Keratinocyte (primary cell): ENCODE data around the gene MEGF10. TPM values are rescaled to one million over a fixed set of nuclear protein-coding genes. Genes with fewer than 3 reads are reported as not detected.

Experiments
- DNase-seq: peaks from one replicate; pipeline ENCODE4 v3.0.0-alpha.2; 2011; ENCODE audit warnings: low read depth, missing footprints, low spot score
- FAIRE-seq: peaks from 2 replicates; lab custom pipeline; 2011; peaks lifted over from hg19 to GRCh38; lab: Jason Lieb, UNC
- H2AFZ ChIP-seq: 2 replicates; pipeline ENCODE4 v1.6.0; 2012; ENCODE audit warnings: low read length, control low read depth, inconsistent platforms; ENCODE audit not compliant: control insufficient read depth
- H3K27ac ChIP-seq: 2 replicates; pipeline ENCODE4 v1.5.1; 2011; ENCODE audit warnings: low read length; ENCODE audit not compliant: control insufficient read depth, insufficient read depth
- H3K27me3 ChIP-seq: 3 replicates; pipeline ENCODE4 v1.6.0; 2011; ENCODE audit warnings: low read length; ENCODE audit not compliant: control insufficient read depth, insufficient read depth; ENCODE audit errors: extremely low read depth
- H3K36me3 ChIP-seq, 2 experiments: 2 replicates in 1 of 2; 3 replicates in 1 of 2; pipeline ENCODE4 v1.5.1; 2011; ENCODE audit warnings: low read length in 2 of 2, mild to moderate bottlenecking in 1 of 2; ENCODE audit not compliant: control insufficient read depth in 2 of 2, insufficient read depth in 2 of 2; ENCODE audit errors: extremely low read depth in 1 of 2
- H3K4me1 ChIP-seq: 3 replicates; pipeline ENCODE4 v1.5.1; 2011; ENCODE audit warnings: low read length; ENCODE audit not compliant: control insufficient read depth, insufficient read depth; ENCODE audit errors: extremely low read depth
- H3K4me2 ChIP-seq: 3 replicates; pipeline ENCODE4 v1.6.0; 2011; ENCODE audit warnings: low read depth, low read length; ENCODE audit not compliant: control insufficient read depth, insufficient read depth; ENCODE audit errors: extremely low read depth
- H3K4me3 ChIP-seq, 3 experiments: fragments of 200-600 bp in 1 of 3; sonication (generic) in 1 of 3; 2 replicates in 2 of 3; 3 replicates in 1 of 3; pipeline ENCODE4 v1.5.1; 2011 to 2016; ENCODE audit warnings: low read length in 3 of 3, mild to moderate bottlenecking in 3 of 3, control low read depth in 2 of 3, inconsistent platforms in 1 of 3, low read depth in 1 of 3, mixed read lengths in 1 of 3, mixed run types in 1 of 3, moderate library complexity in 1 of 3; ENCODE audit not compliant: control insufficient read depth in 2 of 3, insufficient read depth in 2 of 3; ENCODE audit errors: extremely low read depth in 1 of 3
- H3K79me2 ChIP-seq: 2 replicates; pipeline ENCODE4 v1.6.0; 2012; ENCODE audit warnings: low read length; ENCODE audit not compliant: control insufficient read depth, insufficient read depth
- H3K9ac ChIP-seq: 3 replicates; pipeline ENCODE4 v1.6.0; 2011; ENCODE audit warnings: low read length; ENCODE audit not compliant: control insufficient read depth, insufficient read depth; ENCODE audit errors: extremely low read depth
- H3K9me1 ChIP-seq: 3 replicates; pipeline ENCODE4 v1.6.0; 2011; ENCODE audit warnings: low read length; ENCODE audit not compliant: control insufficient read depth, insufficient read depth; ENCODE audit errors: extremely low read depth
- H3K9me3 ChIP-seq: 2 replicates; pipeline ENCODE4 v1.5.1; 2012; ENCODE audit warnings: low read depth, low read length; ENCODE audit not compliant: control insufficient read depth
- H4K20me1 ChIP-seq: 3 replicates; pipeline ENCODE4 v1.6.0; 2011; ENCODE audit warnings: low read length; ENCODE audit not compliant: control insufficient read depth, insufficient read depth; ENCODE audit errors: extremely low read depth
- CTCF ChIP-seq, 3 experiments: IDR thresholded peaks in 1 of 3; conservative IDR thresholded peaks in 1 of 3; optimal IDR thresholded peaks in 1 of 3; 2 replicates in 2 of 3; 3 replicates in 1 of 3; pipeline versions ENCODE3 to v1.5.1; 2011; ENCODE audit warnings: low read length in 3 of 3, mild to moderate bottlenecking in 3 of 3, moderate library complexity in 2 of 3, control low read depth in 1 of 3, inconsistent platforms in 1 of 3; ENCODE audit not compliant: insufficient read depth in 2 of 3; ENCODE audit errors: extremely low read depth in 1 of 3
- EZH2 ChIP-seq: IDR thresholded peaks from one replicate; pipeline ENCODE4 v1.6.1; 2012; ENCODE audit warnings: inconsistent platforms, mild to moderate bottlenecking, low read length, moderate library complexity
- dilution Hi-C: fragments of 300-500 bp; cut with MboI; formaldehyde crosslinking; loops from one replicate; pipeline ENCODE4 v1.7.0; 2020; ENCODE audit warnings: low sequenced_read_pairs; ENCODE audit not compliant: extremely low pct_ligation_motif_present
- polyA plus RNA-seq, 5 experiments: library from polyadenylated mRNA; depleted of rRNA in 3 of 5; stranded (reverse) in 3 of 5; stranded (forward) in 1 of 5; unstranded in 1 of 5; fragments of >200 nt; gene quantifications; 1 replicate in 1 of 5; 2 replicates in 3 of 5; 3 replicates in 1 of 5; pipeline versions ENCODE4 v1.2.1 to v1.2.3, GENCODE V29; 2011 to 2012; ENCODE audit warnings: missing spikeins in 2 of 5, low read depth in 1 of 5, low replicate concordance in 1 of 5

Gene MEGF10
- polyA plus RNA-seq, 1 donor (not counting 4 experiments of a cell fraction or from before 2014, with no cell fraction given), result not detected

- no peak overlapping the region for H3K4me3 ChIP-seq
- peaks cover 4% of the 10 kb centered on the region for H3K4me1 ChIP-seq
- no peaks in the 10 kb centered on the region for H3K9me3 ChIP-seq
- DNase-seq (no peak), FAIRE-seq (no peak)
- H4K20me1 ChIP-seq, result no peaks in the 10 kb centered on the region
- H3K9ac ChIP-seq, result no peak overlapping the region
- no peak overlapping the region for H3K4me2 ChIP-seq
- no peaks in the 10 kb centered on the region for H3K36me3 ChIP-seq
- peaks cover 3% of the 10 kb centered on the region for H3K27me3 ChIP-seq
- no peak overlapping the region for H3K27ac ChIP-seq
- H3K79me2 ChIP-seq, result no peaks in the 10 kb centered on the region
- dilution Hi-C loops, result no loop called here
- no peak overlapping the region for H2AFZ ChIP-seq
- H3K9me1 ChIP-seq, result no peaks in the 10 kb centered on the region
- TF ChIP-seq CTCF (optimal IDR thresholded peaks at IDR 0.05 in 1 of 3, IDR thresholded peaks at IDR 0.05 in 1 of 3, conservative IDR thresholded peaks at IDR 0.05 in 1 of 3; ENCODE audit: extremely low read depth in 1 of 3, insufficient read depth in 2 of 3, low read length in 3 of 3) (no peak), EZH2 (no peak)
Observed at GRCh38 chr5:127435821-127436220, 145.2 kb downstream of the MEGF10 start.

DNA sequence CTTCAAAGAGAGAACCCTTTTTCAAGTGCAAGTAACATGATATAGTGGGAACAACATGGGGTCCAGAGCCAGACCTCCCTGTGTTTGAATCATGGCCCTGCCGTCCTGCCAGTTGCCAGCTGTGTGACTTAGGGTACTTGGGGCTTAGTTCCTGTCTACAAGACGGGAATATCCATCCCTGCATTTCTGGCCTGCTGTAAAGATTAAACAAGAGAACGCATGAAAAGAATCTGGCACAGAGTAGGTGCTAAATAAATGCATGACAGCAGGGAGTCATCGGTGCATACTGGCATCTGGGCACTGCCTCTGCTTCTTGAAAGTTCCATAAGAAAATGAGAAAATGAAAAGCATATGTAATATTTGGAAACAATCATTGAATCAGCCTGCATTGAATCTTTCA is 149.0 kb downstream of the MEGF10 start:
- TF ChIP-seq EZH2 (no peak), CTCF (optimal IDR thresholded peaks at IDR 0.05 in 1 of 3, IDR thresholded peaks at IDR 0.05 in 1 of 3, conservative IDR thresholded peaks at IDR 0.05 in 1 of 3; ENCODE audit: extremely low read depth in 1 of 3, insufficient read depth in 2 of 3, low read length in 3 of 3) (no peak)
- no peak overlapping the region for H3K9ac ChIP-seq
- H3K9me3 ChIP-seq, result no peaks in the 10 kb centered on the region
- no peaks in the 10 kb centered on the region for H3K36me3 ChIP-seq
- dilution Hi-C loops, result no loop called here
- H3K27ac ChIP-seq, result no peak overlapping the region
- H3K4me1 ChIP-seq, result no peaks in the 10 kb centered on the region
- H3K4me2 ChIP-seq, result no peak overlapping the region
- no peak overlapping the region for H3K4me3 ChIP-seq
- FAIRE-seq (no peak), DNase-seq (no peak)
- no peaks in the 10 kb centered on the region for H3K9me1 ChIP-seq
- H3K27me3 ChIP-seq, result peaks cover 3% of the 10 kb centered on the region
- H4K20me1 ChIP-seq, result no peaks in the 10 kb centered on the region
- H3K79me2 ChIP-seq, result no peaks in the 10 kb centered on the region
- H2AFZ ChIP-seq, result no peak overlapping the region
